HFF-Myc (cell line): ENCODE data around the gene SYNDIG1L.

Experiments used
- DNase-seq: peaks from one replicate; pipeline ENCODE4 v3.0.0-alpha.2; 2011; ENCODE audit warnings: low read depth; ENCODE audit errors: extremely low read depth
- H3K4me3 ChIP-seq: replicated peaks from 2 replicates; pipeline ENCODE4 v1.5.1; 2011; ENCODE audit warnings: low read depth, mild to moderate bottlenecking, control low read depth, low read length
- CTCF ChIP-seq: IDR thresholded peaks from 2 replicates; pipeline ENCODE4 v1.5.1; 2012; ENCODE audit warnings: mild to moderate bottlenecking, low read depth, low read length, control low read depth; ENCODE audit errors: missing control alignments

SYNDIG1L gene

GRCh38 chr14:74415115-74415437 lies 10.9 kb downstream of the SYNDIG1L start:
- DNase-seq = no peak
- no peak for TF ChIP-seq CTCF
- H3K4me3 ChIP-seq = no peak overlapping the region

- no peak for TF ChIP-seq CTCF
- no peak for DNase-seq
- no peak overlapping the region for H3K4me3 ChIP-seq
Observed at GRCh38 chr14:74414403-74415114, 11.5 kb downstream of the SYNDIG1L start.

- no peak for DNase-seq
- H3K4me3 ChIP-seq = no peak overlapping the region
- TF ChIP-seq CTCF = no peak
Observed at GRCh38 chr14:74413627-74414026, 12.4 kb downstream of the SYNDIG1L start.

GRCh38 chr14:74412753-74413152 lies 13.3 kb downstream of the SYNDIG1L start:
- no peak for TF ChIP-seq CTCF
- H3K4me3 ChIP-seq = no peak overlapping the region
- no peak for DNase-seq

- no peak overlapping the region for H3K4me3 ChIP-seq
- TF ChIP-seq CTCF = no peak
- DNase-seq = no peak
Observed at GRCh38 chr14:74411671-74412070, 14.3 kb downstream of the SYNDIG1L start.

- no peak for TF ChIP-seq CTCF
- DNase-seq = no peak
- no peak overlapping the region for H3K4me3 ChIP-seq
Observed at GRCh38 chr14:74409441-74409840, 16.6 kb downstream of the SYNDIG1L start.

GRCh38 chr14:74408870-74409269 lies 17.1 kb downstream of the SYNDIG1L start:
- DNase-seq = no peak
- TF ChIP-seq CTCF = no peak
- H3K4me3 ChIP-seq = no peak overlapping the region
